ENCODE data around the gene EVA1B. TPM values are rescaled to one million over a fixed set of nuclear protein-coding genes. Genes with fewer than 3 reads are reported as not detected.

Gene EVA1B
- total RNA-seq, 2 donors from 2014 or later: 24.6 to 45.8 TPM

DNA sequence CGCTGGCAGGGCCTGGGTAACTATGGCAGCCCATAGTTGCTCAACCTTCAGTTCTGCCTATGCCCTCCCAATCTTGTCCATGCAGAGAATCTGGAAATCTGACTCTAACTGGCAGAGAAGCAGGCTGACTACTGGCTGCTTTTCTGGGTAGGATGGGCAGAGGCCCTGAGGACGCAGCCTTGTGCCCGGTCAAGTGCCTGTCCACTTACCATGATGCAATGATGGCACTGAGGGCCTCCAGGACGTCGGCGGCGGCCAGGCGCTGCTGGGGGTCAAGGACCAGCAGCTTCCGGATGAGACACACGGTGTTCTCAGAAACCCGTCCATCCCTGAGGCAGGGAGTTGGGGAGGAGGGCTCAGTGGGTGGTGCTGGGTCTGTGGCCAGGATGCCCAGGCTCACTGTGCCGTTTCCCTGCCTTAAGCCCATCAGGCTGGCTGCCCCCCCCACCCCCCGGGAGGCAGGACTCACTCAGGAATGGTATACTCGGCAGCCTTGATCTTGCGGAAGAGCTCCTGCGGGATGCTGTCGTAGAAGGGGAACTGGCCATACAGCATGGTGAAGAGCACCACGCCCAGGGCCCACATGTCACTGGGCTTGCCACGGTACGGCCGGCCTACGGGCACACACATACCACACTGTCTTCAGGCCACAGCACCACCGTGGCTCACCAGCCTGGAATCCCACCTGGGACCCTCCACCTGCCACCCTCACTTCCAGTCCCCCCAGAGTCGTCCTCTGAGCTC, 20.4 kb upstream of the EVA1B start:
- peaks cover 0 to 25% of the 10 kb centered on the region in 2 donors for H3K4me1 ChIP-seq
- no peaks in the 10 kb centered on the region for H3K9me3 ChIP-seq
- H3K36me3 ChIP-seq: peaks cover 68% of the 10 kb centered on the region
- TF ChIP-seq, protein P1, sequence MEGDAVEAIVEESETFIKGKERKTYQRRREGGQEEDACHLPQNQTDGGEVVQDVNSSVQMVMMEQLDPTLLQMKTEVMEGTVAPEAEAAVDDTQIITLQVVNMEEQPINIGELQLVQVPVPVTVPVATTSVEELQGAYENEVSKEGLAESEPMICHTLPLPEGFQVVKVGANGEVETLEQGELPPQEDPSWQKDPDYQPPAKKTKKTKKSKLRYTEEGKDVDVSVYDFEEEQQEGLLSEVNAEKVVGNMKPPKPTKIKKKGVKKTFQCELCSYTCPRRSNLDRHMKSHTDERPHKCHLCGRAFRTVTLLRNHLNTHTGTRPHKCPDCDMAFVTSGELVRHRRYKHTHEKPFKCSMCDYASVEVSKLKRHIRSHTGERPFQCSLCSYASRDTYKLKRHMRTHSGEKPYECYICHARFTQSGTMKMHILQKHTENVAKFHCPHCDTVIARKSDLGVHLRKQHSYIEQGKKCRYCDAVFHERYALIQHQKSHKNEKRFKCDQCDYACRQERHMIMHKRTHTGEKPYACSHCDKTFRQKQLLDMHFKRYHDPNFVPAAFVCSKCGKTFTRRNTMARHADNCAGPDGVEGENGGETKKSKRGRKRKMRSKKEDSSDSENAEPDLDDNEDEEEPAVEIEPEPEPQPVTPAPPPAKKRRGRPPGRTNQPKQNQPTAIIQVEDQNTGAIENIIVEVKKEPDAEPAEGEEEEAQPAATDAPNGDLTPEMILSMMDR (IDR thresholded peaks at IDR 0.05): no peak
- no peak overlapping the region for H3K4me3 ChIP-seq
- no peak overlapping the region for H3K27ac ChIP-seq
- H3K27me3 ChIP-seq: no peaks in the 10 kb centered on the region
- DNase-seq (ENCODE audit: low spot score): no peak

DNA sequence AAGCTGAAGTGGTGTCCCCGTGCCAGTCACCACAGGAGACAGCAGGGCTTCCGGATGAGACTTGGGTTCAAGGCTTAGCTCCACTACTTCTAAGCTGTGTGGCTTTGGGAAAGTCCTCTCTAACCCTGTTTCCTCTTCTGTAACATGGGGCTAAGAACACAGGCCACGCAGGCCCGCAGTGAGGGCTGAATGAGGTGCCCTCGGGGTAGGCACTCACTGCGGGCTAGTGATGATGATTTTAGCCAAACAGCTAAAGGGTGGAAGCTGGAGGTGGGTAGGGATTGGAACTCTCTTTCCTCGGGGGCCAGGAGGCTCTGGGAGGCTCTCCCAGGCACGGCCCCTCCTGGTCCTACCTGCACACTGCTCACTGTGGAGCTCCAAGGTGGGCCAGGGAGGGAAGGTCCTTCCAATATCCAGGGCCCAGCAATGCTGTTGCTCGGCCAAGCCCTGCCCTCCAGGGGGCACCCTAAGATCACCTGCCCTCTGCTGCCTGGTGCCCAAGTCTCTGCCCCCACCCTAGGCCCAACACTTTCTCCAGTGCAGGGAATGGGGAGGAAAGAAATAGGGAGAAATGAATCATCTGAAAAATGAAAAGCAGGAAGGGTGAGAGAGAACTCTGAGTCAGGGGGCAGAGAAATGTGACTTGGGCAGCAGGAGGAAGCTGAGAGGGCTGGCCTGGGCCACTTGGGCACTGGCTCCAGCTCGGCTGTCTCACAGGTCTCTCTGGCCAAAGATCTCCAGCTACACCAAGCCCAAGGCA, 19.2 kb upstream of the EVA1B start:
- peaks cover 0 to 36% of the 10 kb centered on the region in 2 donors for H3K4me1 ChIP-seq
- DNase-seq (ENCODE audit: low spot score): no peak
- TF ChIP-seq, protein P1 (IDR thresholded peaks at IDR 0.05): peak; percentile 46 to 78
- no peak overlapping the region for H3K4me3 ChIP-seq
- peaks cover 56% of the 10 kb centered on the region for H3K36me3 ChIP-seq
- no peak overlapping the region for H3K27ac ChIP-seq
- no peaks in the 10 kb centered on the region for H3K27me3 ChIP-seq
- no peaks in the 10 kb centered on the region for H3K9me3 ChIP-seq

DNA sequence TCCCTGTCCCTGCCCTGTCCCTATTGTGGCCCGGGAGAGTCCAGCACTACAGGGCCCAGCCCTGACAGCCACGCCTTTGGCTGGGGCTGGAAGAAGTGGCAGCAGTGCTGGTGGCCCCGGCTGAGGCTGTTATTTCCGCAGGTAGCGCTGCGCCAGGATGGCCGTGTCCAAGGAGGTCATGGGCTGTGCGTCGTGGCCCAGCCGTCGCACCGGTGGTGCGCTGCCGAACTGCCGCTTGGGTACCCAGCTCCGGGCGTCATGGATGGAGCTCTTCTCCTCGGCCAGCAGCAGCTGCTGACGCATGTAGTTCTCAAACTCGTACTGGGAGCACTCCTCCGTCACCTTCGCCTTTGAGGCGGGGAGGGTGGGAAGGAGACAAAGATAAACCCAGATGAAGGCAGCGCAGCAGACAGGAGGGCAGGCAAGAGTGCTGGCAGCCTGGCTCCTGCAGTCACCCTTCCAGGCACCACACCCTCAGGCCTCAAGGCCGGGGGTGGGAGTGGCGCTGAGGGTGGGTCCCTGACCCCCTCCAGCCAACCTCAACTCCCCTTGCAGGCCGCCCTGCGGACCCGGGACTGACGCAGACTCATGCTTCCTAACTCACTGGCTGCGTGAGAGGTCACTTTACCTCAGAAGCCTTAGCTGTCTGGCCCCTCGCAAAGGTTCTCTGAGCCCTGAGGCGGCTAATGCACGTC, 18.3 kb upstream of the EVA1B start:
- no peak overlapping the region for H3K4me3 ChIP-seq
- DNase-seq (ENCODE audit: low spot score): no peak
- peaks cover 0 to 40% of the 10 kb centered on the region in 2 donors for H3K4me1 ChIP-seq
- no peaks in the 10 kb centered on the region for H3K27me3 ChIP-seq
- H3K27ac ChIP-seq: no peak overlapping the region
- peaks cover 48% of the 10 kb centered on the region for H3K36me3 ChIP-seq
- TF ChIP-seq, protein P1 (IDR thresholded peaks at IDR 0.05): no peak
- H3K9me3 ChIP-seq: no peaks in the 10 kb centered on the region

DNA sequence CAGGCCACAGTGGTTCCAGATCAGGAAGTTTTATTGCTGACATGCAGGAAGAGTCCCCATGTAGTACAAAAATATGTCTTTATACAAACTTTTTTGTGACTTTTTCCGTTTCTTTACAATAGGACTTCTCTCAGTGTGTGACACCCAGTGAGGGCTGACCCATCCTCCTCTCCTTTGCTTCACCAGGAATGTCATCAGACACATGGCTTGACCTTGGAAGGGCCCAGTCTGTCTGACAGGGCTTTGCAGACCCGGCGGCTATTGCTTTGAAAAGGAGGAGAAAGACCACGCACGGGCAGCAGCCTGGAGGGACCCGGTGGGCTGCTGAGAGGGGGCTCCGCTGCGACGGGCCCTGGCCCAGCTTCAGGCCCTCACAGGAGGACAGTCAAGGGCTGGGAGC, 16.2 kb upstream of the EVA1B start:
- peaks cover 29% of the 10 kb centered on the region for H3K36me3 ChIP-seq
- no peak overlapping the region for H3K27ac ChIP-seq
- no peaks in the 10 kb centered on the region for H3K27me3 ChIP-seq
- peaks cover 0 to 40% of the 10 kb centered on the region in 2 donors for H3K4me1 ChIP-seq
- H3K9me3 ChIP-seq: no peaks in the 10 kb centered on the region
- TF ChIP-seq, protein P1 (IDR thresholded peaks at IDR 0.05): no peak
- DNase-seq (ENCODE audit: low spot score): no peak
- no peak overlapping the region for H3K4me3 ChIP-seq

DNA sequence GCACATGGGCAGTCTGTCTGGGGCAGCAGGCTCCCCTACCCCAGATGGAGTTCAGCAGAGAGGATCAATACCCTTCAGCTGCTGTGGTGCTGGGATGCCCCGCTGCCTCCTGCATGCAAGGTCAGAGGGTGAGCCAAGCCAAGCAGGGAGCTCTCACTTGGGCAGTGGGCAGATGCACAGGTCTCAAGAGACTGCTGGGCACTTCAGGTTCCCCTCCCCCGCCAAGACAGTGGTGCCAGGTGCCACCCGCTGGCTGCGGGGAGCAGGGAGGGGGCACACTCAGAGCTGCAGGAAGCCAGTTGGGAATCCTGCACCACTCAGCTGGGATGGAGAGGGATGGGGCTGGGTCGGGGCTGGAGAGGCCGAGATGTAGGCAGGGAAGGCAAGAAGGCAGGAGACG, 15.8 kb upstream of the EVA1B start:
- Histone ChIP-seq H3K27ac (peak overlapping the region in 1 of 2 donors; percentile 31), H3K9me3 (no peaks in the 10 kb centered on the region), H3K27me3 (no peaks in the 10 kb centered on the region), H3K4me3 (no peak overlapping the region), H3K36me3 (peaks cover 25% of the 10 kb centered on the region), H3K4me1 (peaks cover 0 to 40% of the 10 kb centered on the region in 2 donors)
- TF ChIP-seq, protein P1 (IDR thresholded peaks at IDR 0.05): no peak
- DNase-seq (ENCODE audit: low spot score): no peak

Measured in right atrium auricular region (tissue), 2 donors.